H54 (cell line): ENCODE measurements around the gene APC2.

Source experiments
- DNase-seq: peaks from one replicate; pipeline ENCODE4 v3.0.0; 2011; ENCODE audit warnings: low spot score, mixed read lengths; ENCODE audit not compliant: insufficient read length
- FAIRE-seq: peaks from 3 replicates; lab custom pipeline; 2011; peaks lifted over from hg19 to GRCh38; lab: Jason Lieb, UNC
- POLR2A ChIP-seq: IDR thresholded peaks from 2 replicates; pipeline ENCODE4 v1.6.1; 2011; ENCODE audit warnings: low read depth, mild to moderate bottlenecking, low read length

Gene APC2

DNA sequence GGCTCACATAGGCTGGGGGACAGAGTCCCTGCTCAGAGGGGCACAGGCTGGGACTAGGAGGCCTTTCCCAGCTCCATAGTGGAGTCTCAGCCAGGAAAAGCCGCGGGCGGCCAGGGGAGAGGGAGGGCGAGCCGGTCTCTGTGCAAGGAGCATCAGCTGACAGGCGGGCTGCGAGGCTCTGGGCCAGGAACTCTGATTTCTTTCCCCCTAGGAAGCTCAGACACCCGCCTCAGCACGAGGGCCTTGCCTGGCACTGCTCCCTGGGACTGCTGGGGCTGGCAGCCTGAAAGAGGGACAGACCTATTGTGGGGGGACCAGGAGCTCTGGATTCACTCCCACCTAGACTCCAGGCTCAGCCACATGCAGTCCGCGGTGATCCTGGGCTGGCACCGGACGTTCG, 71.7 kb downstream of the APC2 start:
- no peak for DNase-seq
- FAIRE-seq, result no peak
- TF ChIP-seq POLR2A, result no peak

DNA sequence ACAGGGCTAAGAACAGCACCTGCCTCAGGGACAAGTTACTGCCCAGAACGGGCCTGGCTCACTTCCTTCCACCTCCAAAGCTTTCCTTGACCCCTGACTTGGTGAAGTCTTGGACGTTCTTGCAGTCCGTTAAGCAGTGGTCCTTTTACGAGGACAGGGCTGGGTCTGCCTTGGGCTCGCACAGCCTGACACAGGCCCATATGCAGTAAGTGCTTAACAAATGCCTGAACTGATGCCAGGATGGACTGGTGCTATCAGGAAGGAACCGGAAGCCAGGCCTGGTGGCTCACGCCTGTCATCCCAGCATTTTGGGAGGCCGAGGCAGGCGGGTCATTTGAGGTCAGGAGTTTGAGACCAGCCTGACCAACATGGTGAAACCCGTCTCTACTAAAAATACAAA, 72.1 kb downstream of the APC2 start:
- FAIRE-seq (no peak), DNase-seq (no peak)
- no peak for TF ChIP-seq POLR2A

DNA sequence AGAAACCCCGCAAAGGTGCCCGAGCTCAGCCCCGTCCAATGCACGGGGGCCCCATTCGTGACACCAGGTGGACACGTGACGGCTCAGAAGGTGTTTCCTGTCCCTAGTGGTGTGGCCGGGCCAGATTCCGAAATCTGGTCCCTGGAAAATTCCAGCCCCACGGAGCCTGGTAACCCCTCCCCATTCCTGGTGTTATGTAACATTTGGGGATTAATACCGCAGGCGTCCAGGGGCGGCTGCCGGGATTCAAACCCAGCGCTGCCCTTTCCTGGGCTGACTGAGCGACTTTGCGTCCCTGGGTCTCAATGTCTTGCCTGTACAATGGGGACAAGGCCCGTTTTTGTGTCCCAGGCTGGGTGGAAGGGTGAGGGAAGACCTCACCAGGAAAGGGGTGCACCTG, 72.9 kb downstream of the APC2 start:
- TF ChIP-seq POLR2A, result no peak
- DNase-seq, result no peak
- no peak for FAIRE-seq
